Left ventricle myocardium superior (tissue), 1 donor: Measurements from ENCODE around the gene SPIN1. TPM values are rescaled to one million over a fixed set of nuclear protein-coding genes. Genes with fewer than 3 reads are reported as not detected.

Experiments used
- ATAC-seq: fragments of 200-7000 bp; cut with Tn5 transposase; one replicate; pipeline ENCODE4 v1.9.1; 2020; ENCODE audit warnings: mild to moderate bottlenecking, moderate library complexity
- DNase-seq: peaks from one replicate; pipeline ENCODE4 v3.0.0-alpha.2; 2020
- intact Hi-C: fragments of 100-400 bp; cut with micrococcal nuclease; formaldehyde crosslinking; loops from one replicate; pipeline ENCODE4 v1.11.0; 2022
- total RNA-seq: library from RNA; stranded (reverse); fragmentation: NEBNext Ultra II Directional; extraction: Animal tissue kit (Norgen Biotek cat#: 25700); gene quantifications from one replicate; pipeline ENCODE4 v1.2.1, GENCODE V29; 2021
- donor health status: DM: no; HTN: yes; CAD: no; lungs with severe emphysema.

The SPIN1 gene
- total RNA-seq, 1 donor from 2014 or later, result 56.6 TPM

DNA sequence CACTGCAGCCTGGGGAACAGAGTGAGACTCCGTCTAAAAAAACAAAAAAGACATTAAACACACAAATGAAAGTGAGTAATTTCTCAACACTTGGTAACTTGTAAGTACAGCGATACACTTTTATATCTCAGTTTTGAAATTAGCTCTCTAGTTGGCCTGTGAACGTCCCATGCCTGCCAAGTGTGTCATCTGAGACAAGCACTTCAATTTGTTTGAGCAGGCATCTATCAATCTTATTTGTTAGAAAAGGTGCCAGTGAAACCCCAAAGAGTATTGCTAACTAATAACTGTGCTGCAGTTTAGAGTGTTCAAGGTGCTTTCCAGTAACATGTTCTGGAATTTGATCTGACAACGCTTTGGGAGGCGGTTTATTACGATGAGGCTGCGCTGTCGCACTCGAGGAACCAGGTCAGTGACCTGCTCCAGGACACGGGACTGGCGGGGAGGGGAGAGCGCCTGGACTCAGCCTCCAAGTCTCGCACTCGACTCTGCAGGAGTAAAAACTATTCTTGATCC is 1.1 kb upstream of the SPIN1 start:
- intact Hi-C loops, result no loop called here
- DNase-seq, result peak; percentile 44
- ATAC-seq, result peak; percentile 53

GRCh38 chr9:88387552-88388202 is 567 bp upstream of the SPIN1 start:
- ATAC-seq, result peak; percentile 62
- DNase-seq, result peak; percentile 70
- intact Hi-C loops, result no loop called here

- peak; percentile 74 for DNase-seq
- intact Hi-C loops, result no loop called here
- peak; percentile 59 for ATAC-seq
These were observed 802 bp downstream of the SPIN1 start for GRCh38 chr9:88388886-88389605.

DNA sequence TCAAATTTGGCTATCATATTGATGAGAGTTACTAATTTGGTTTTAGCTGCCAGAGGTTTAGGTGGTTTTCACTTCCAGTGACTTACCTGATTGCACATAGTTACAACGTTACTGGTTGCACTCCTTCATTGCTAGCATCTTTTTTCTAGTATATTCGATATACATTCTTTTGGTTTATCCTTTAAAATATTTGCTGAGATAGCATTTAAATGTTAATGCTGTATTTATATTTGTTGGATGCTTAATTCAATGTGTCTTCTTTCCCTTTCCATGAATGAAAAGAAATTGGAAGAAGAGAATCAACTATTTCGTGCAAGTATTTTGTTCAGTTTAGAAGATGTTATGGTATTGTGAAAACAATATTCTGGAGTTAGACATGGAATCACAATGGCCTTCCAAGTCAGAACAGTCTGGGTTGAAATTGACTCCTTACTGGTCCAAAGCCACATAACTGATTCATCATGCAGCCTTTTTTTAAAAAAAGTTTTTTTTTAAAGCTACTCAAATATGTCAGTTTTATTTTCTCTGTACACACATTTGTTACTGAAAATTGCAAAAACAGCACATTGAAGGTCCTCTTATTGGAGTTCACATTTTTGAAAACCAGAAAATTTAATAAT is 2.2 kb downstream of the SPIN1 start:
- intact Hi-C loops, result no loop called here
- no peak for DNase-seq

DNA sequence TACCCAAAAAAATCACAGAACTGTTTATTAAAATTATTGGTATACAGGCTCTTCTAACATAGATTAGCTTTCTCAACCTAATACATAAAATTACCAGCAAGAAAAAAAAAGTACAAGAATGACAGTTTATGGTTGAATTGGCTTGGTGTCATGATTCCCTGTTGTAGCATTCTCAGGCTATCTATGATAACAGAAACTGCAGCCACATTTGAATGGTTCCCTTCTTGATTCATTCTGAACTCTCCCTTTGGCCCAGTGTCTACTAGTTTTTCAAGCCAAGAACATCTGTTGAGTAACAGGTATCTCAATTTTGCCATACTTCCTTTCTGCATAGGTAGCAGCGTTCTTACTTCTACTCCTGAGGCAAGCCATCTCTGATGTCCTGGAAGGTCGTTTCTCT is 3.0 kb downstream of the SPIN1 start:
- no peak for DNase-seq
- ATAC-seq, result no peak
- intact Hi-C loops, result no loop called here

More for the DNA sequence above, 2.2 kb downstream of the SPIN1 start:
- no peak for ATAC-seq

DNA sequence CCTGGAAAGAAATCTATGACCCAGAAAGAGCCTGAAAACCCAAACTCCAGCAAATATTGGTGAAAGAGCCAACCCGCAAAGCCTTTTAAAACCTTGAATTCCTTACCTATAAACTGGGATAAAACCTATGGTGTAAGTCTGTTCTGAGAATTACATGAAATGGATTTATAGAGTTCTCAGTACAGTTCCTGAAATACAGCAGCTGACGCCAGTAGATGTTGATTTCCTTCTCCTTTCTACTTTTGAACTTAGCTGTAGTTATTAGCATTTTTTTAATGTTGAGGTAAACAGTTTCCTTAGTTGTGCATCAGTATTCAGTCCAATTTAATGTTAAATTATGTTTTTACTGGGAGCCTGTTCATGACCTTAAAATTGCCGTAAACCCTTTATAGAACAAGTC is 3.7 kb downstream of the SPIN1 start:
- ATAC-seq (no peak), DNase-seq (no peak)
- intact Hi-C loops, result no loop called here

GRCh38 chr9:88392549-88392948 is 4.3 kb downstream of the SPIN1 start:
- intact Hi-C loops, result no loop called here
- DNase-seq (no peak), ATAC-seq (no peak)

- intact Hi-C loops, result no loop called here
- DNase-seq (no peak), ATAC-seq (peak; percentile 45)
These were observed 8.8 kb downstream of the SPIN1 start for GRCh38 chr9:88396836-88397577.

DNA sequence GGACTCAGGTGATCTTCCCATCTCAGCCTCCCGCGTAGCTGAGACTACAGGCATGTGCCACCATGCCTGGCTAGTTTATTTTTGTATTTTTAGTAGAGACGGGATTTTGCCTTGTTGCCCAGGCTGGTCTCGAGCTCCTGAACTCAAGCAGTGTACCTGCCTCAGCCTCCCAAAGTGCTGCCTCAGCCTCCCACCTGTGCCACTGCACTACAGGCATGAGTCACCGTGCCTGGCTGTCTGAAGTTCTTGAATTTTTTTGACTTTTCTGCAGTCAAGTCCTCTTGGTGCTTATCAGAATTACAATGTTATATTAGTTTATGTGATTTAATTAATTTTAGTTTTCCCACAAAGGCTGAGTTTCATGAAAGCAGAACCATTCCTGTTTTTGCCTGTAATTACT is 9.8 kb downstream of the SPIN1 start:
- intact Hi-C loops, result no loop called here
- no peak for ATAC-seq
- no peak for DNase-seq

GRCh38 chr9:88399966-88400365 is 11.7 kb downstream of the SPIN1 start:
- no peak for ATAC-seq
- intact Hi-C loops, result no loop called here

GRCh38 chr9:88403340-88403739 is 15.1 kb downstream of the SPIN1 start:
- intact Hi-C loops, result no loop called here
- DNase-seq, result no peak
- no peak for ATAC-seq

More at GRCh38 chr9:88399966-88400365, 11.7 kb downstream of the SPIN1 start:
- no peak for DNase-seq

DNA sequence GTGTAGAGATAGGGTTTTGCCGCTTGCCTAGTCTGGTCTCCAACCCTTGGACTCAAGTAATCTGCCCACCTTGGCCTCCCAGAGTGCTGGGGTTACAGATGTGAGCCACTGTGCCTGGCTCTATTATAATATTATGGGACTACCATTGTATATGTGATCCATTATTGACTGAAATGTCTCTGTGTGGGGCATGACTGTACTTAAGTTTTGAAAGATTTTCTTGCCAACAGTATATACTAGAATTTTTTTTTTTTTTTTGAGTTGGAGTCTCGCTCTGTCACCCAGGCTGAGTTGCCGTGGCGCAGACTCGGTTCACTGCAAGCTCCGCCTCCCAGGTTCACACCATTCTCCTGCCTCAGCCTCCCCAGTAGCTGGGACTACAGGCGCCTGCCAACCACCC is 17.8 kb downstream of the SPIN1 start:
- DNase-seq (no peak), ATAC-seq (no peak)
- intact Hi-C loops, result no loop called here

GRCh38 chr9:88411471-88411870 is 23.2 kb downstream of the SPIN1 start:
- DNase-seq (no peak), ATAC-seq (no peak)
- intact Hi-C loops, result no loop called here

GRCh38 chr9:88414298-88414697 is 26.1 kb downstream of the SPIN1 start:
- ATAC-seq (no peak), DNase-seq (no peak)
- intact Hi-C loops, result no loop called here

GRCh38 chr9:88418025-88418424 is 29.8 kb downstream of the SPIN1 start:
- intact Hi-C loops, result no loop called here
- no peak for ATAC-seq
- no peak for DNase-seq

- ATAC-seq, result no peak
- intact Hi-C loops, result no loop called here
These were observed 30.7 kb downstream of the SPIN1 start for GRCh38 chr9:88418715-88419540.

DNA sequence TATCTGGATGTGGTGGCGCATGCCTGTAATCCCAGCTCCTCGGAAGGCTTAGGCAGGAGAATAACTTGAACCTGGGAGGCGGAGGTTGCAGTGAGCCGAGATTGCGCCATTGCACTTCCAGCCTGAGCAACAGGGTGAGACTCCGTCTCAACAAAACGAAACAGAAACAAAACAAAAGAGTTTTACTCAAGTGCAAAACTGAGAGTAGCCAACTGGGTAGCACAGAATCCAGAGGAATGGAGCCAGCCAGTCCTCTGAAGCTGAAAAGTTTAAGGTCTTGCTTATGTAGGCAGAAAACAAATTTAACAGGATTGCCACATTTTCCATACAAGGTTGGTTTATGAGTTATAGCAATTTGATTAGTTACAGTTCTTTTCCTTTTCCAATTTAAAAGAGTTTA is 32.0 kb downstream of the SPIN1 start:
- intact Hi-C loops, result no loop called here
- ATAC-seq (no peak), DNase-seq (no peak)

More at GRCh38 chr9:88418715-88419540, 30.7 kb downstream of the SPIN1 start:
- no peak for DNase-seq

- DNase-seq, result no peak
- ATAC-seq, result no peak
- intact Hi-C loops, result no loop called here
These were observed 33.1 kb downstream of the SPIN1 start for GRCh38 chr9:88421348-88421747.

DNA sequence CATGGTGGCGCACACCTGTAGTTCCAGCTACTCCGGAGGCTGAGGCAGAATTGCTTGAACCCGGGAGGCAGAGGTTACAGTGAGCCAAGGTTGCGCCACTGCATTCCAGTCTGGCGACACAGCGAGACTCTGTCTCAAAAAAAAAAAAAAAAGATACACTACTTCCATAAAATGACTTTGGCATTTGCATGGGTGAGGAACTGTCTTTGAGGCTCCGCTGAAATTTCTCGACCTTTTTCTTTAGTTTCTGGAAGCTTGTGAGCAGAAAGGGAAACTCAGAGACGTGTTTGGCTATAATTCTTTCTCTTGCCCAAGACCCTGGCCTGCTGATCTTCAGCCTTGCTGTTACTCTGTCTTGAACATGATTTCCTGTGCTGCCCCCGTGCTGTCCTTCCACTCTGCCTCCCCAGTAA is 37.3 kb downstream of the SPIN1 start:
- DNase-seq (no peak), ATAC-seq (no peak)
- intact Hi-C loops, result no loop called here
